Esophagus muscularis mucosa (tissue), 4 donors: ENCODE results near the gene SFMBT1. TPM values are rescaled to one million over a fixed set of nuclear protein-coding genes. Genes with fewer than 3 reads are reported as not detected.

Experiments
- DNase-seq: peaks from one replicate; pipeline ENCODE4 v3.0.0-alpha.2; 2017; ENCODE audit errors: extremely low spot score
- H3K27ac ChIP-seq, 4 donors: fragments of 200-600 bp; sonication (generic); replicated peaks in 1 of 4; 1 replicate in 3 of 4; 2 replicates in 1 of 4; pipeline ENCODE4 v1.5.1; 2016 to 2019; ENCODE audit warnings: mild to moderate bottlenecking in 1 of 4
- H3K27me3 ChIP-seq, 4 donors: fragments of 200-600 bp; sonication (generic); one replicate each; pipeline versions ENCODE4 v1.5.1 to v1.6.0; 2016 to 2019
- H3K36me3 ChIP-seq, 4 donors: fragments of 200-600 bp; sonication (generic); one replicate each; pipeline ENCODE4 v1.5.1; 2016 to 2019
- H3K4me1 ChIP-seq, 4 donors: fragments of 200-600 bp; sonication (generic); one replicate each; pipeline ENCODE4 v1.5.1; 2016 to 2019
- H3K4me3 ChIP-seq, 4 donors: fragments of 200-600 bp; sonication (generic); 1 replicate in 2 of 4; 2 replicates in 2 of 4; pipeline ENCODE4 v1.5.1; 2016 to 2019; ENCODE audit warnings: mild to moderate bottlenecking in 4 of 4, moderate library complexity in 1 of 4
- H3K9me3 ChIP-seq, 4 donors: fragments of 200-600 bp; sonication (generic); 1 replicate in 3 of 4; 2 replicates in 1 of 4; pipeline ENCODE4 v1.5.1; 2016 to 2019
- CTCF ChIP-seq, 3 experiments: fragments of 200-600 bp in 2 of 3; fragments of 450-650 bp in 1 of 3; sonication (generic) in 2 of 3; IDR thresholded peaks; one replicate each; pipeline ENCODE4 v1.5.1; 2017 to 2019; ENCODE audit warnings: antibody characterized with exemption in 3 of 3, mild to moderate bottlenecking in 2 of 3, moderate library complexity in 1 of 3
- EP300 ChIP-seq: sonication (generic); formaldehyde crosslinking; IDR thresholded peaks from one replicate; pipeline ENCODE4 v1.6.1; 2017; ENCODE audit warnings: antibody characterized with exemption
- POLR2A ChIP-seq: fragments of 450-650 bp; IDR thresholded peaks from one replicate; pipeline ENCODE4 v1.6.1; 2017; ENCODE audit warnings: antibody characterized with exemption, moderate library complexity, mild to moderate bottlenecking, low read depth
- POLR2AphosphoS5 ChIP-seq, 2 donors: sonication (generic); formaldehyde crosslinking; IDR thresholded peaks; one replicate each; pipeline ENCODE4 v1.6.1; 2017; ENCODE audit warnings: antibody characterized with exemption in 2 of 2
- WGBS: methylation state at CpG from one replicate; pipeline ENCODE4 v1.1.5; 2018; 5-methylcytosine and 5-hydroxymethylcytosine counted together
- intact Hi-C: fragments of 100-400 bp; cut with DNase I; formaldehyde crosslinking; loops from one replicate; pipeline ENCODE4 v1.15.1; 2023
- total RNA-seq, 4 donors: library from RNA; depleted of rRNA; stranded (reverse); fragments of >200 nt; gene quantifications; one replicate each; pipeline versions ENCODE4 v1.1.0 to v1.2.1, GENCODE V29; 2016

Gene SFMBT1
- total RNA-seq, 4 donors from 2014 or later: 15.4 to 27.6 (median 21.4) TPM

GRCh38 chr3:52907497-52907896, 138.4 kb downstream of the SFMBT1 start:
- no peak for DNase-seq
- TF ChIP-seq POLR2AphosphoS5 (IDR thresholded peaks at IDR 0.05) (no peak), POLR2A (no peak)
- Histone ChIP-seq H3K27me3 (no peaks in the 10 kb centered on the region), H3K27ac (no peak overlapping the region), H3K9me3 (no peaks in the 10 kb centered on the region), H3K4me3 (no peak overlapping the region), H3K4me1 (no peaks in the 10 kb centered on the region), H3K36me3 (peaks cover 19 to 82% (median 51%) of the 10 kb centered on the region in 4 donors)
- WGBS: 84% methylated on average over 5 of the region's 5 CpGs
- intact Hi-C loops: no loop called here

- intact Hi-C loops: no loop called here
- H3K9me3 ChIP-seq: no peaks in the 10 kb centered on the region
- 87% methylated on average over 1 of the region's 1 CpG for WGBS
Observed at GRCh38 chr3:52904552-52904951, 141.3 kb downstream of the SFMBT1 start.

GRCh38 chr3:52904000-52904399, 141.9 kb downstream of the SFMBT1 start:
- TF ChIP-seq POLR2AphosphoS5 (IDR thresholded peaks at IDR 0.05) (no peak), EP300 (no peak), CTCF (IDR thresholded peaks at IDR 0.05) (no peak), POLR2A (no peak)
- no peak overlapping the region for H3K4me3 ChIP-seq
- intact Hi-C loops: no loop called here
- no peak overlapping the region for H3K27ac ChIP-seq
- no peaks in the 10 kb centered on the region for H3K27me3 ChIP-seq
- WGBS: 87% methylated on average over 3 of the region's 3 CpGs
- no peaks in the 10 kb centered on the region for H3K4me1 ChIP-seq
- peaks cover 14 to 49% (median 34%) of the 10 kb centered on the region in 4 donors for H3K36me3 ChIP-seq
- no peak for DNase-seq
- no peaks in the 10 kb centered on the region for H3K9me3 ChIP-seq

More at GRCh38 chr3:52904552-52904951, 141.3 kb downstream of the SFMBT1 start:
- Histone ChIP-seq H3K27ac (no peak overlapping the region), H3K4me3 (no peak overlapping the region), H3K4me1 (no peaks in the 10 kb centered on the region), H3K27me3 (no peaks in the 10 kb centered on the region), H3K36me3 (peaks cover 14 to 52% (median 34%) of the 10 kb centered on the region in 4 donors)
- no peak for TF ChIP-seq POLR2A
- no peak for TF ChIP-seq EP300
- no peak for TF ChIP-seq CTCF (IDR thresholded peaks at IDR 0.05)
- DNase-seq: no peak

GRCh38 chr3:52897130-52898122, 148.4 kb downstream of the SFMBT1 start, which contains the start of gene STIMATE:
Gene STIMATE (minus strand): TSS chr3:52897548. CDS start chr3:52897450, 98 bp downstream.
- TF ChIP-seq POLR2A: no peak
- peak; percentile 69 to 74 for TF ChIP-seq POLR2AphosphoS5 (IDR thresholded peaks at IDR 0.05)
- no peak for TF ChIP-seq EP300
- TF ChIP-seq CTCF (IDR thresholded peaks at IDR 0.05): peak in 1 of 3 experiments; percentile 15
- intact Hi-C loops: loop anchor here (10.0 kb wide), 1 partner anchor 123 kb away; the partner anchor contains the start of genes ITIH1 and NEK4
- H3K36me3 ChIP-seq: no peaks in the 10 kb centered on the region
- 2% methylated on average over 10 of the region's 85 CpGs for WGBS
- H3K4me1 ChIP-seq: peaks cover 30 to 52% (median 51%) of the 10 kb centered on the region in 4 donors
- H3K27me3 ChIP-seq: no peaks in the 10 kb centered on the region
- DNase-seq: no peak
- peak within 1 kb of the TSS; percentile 73 to 90 (median 78) for H3K4me3 ChIP-seq
- no peaks in the 10 kb centered on the region for H3K9me3 ChIP-seq
- H3K27ac ChIP-seq: peak within 1 kb of the TSS; percentile 69 to 85 (median 76)

- Histone ChIP-seq H3K27me3 (no peaks in the 10 kb centered on the region), H3K9me3 (no peaks in the 10 kb centered on the region), H3K27ac (peak overlapping the region; percentile 69 to 85 (median 76)), H3K4me1 (peaks cover 38 to 60% (median 58%) of the 10 kb centered on the region in 4 donors), H3K36me3 (no peaks in the 10 kb centered on the region), H3K4me3 (peak overlapping the region; percentile 73 to 90 (median 78))
- 5% methylated on average over 9 of the region's 9 CpGs for WGBS
- intact Hi-C loops: loop anchor here (10.0 kb wide), 1 partner anchor 122 kb away; the partner anchor contains the start of genes ITIH1 and NEK4
- TF ChIP-seq POLR2AphosphoS5 (IDR thresholded peaks at IDR 0.05): no peak
- no peak for TF ChIP-seq CTCF (IDR thresholded peaks at IDR 0.05)
- no peak for TF ChIP-seq POLR2A
- no peak for TF ChIP-seq EP300
- no peak for DNase-seq
Observed at GRCh38 chr3:52896613-52897012, 149.3 kb downstream of the SFMBT1 start.
